ENCODE results near the gene USHBP1. TPM values are rescaled to one million over a fixed set of nuclear protein-coding genes. Genes with fewer than 3 reads are reported as not detected.
"Not testable (repeated sequence)": the region's sequence is repeated elsewhere in the genome, so short reads cannot be mapped to it uniquely, and the experiment has no call there.

USHBP1 gene
- total and polyA plus RNA-seq, 2 experiments from 2014 or later, result 4.0 to 5.6 TPM

- Histone ChIP-seq H3K36me3 (ENCODE audit: insufficient read depth) (peaks cover 12% of the 10 kb centered on the region), H3F3A (replicated peaks; ENCODE audit: low read depth) (peaks cover 15% of the 10 kb centered on the region), H3K4me1 (ENCODE audit: insufficient read depth) (no peaks in the 10 kb centered on the region), H3K4me3 (no peak overlapping the region), H3K9me2 (ENCODE audit: insufficient read depth) (no peaks in the 10 kb centered on the region), H4K20me1 (replicated peaks; ENCODE audit: insufficient read depth) (no peaks in the 10 kb centered on the region), H3K27ac (ENCODE audit: low read depth) (no peak overlapping the region), H2AFZ (no peak overlapping the region), H3K27me3 (ENCODE audit: insufficient read depth) (no peaks in the 10 kb centered on the region), H3K79me2 (replicated peaks; ENCODE audit: insufficient read depth) (no peaks in the 10 kb centered on the region), H3K4me2 (no peak overlapping the region)
- Mint-ChIP-seq H3K27me3 (ENCODE audit: insufficient read depth, low read depth, poor library complexity) (peaks cover 9% of the 10 kb centered on the region), H3K4me1 (no peaks in the 10 kb centered on the region), H3K4me3 (no peak overlapping the region), H3K9me3 (no peaks in the 10 kb centered on the region), H3K27ac (no peak overlapping the region), H3K36me3 (ENCODE audit: low read depth) (peaks cover 62% of the 10 kb centered on the region)
- TF ChIP-seq ETS1 (IDR thresholded peaks at IDR 0.05) (no peak), CTCF (conservative IDR thresholded peaks at IDR 0.05; ENCODE audit: low read depth in 2 of 2) (no peak), ZNF331 (CRISPR knock-in tag; IDR thresholded peaks at IDR 0.05; ENCODE audit: low read depth) (no peak), ZNF462 (CRISPR knock-in tag; IDR thresholded peaks at IDR 0.05) (no peak)
- no peak for ATAC-seq
- no peak for DNase-seq (ENCODE audit: low spot score)
These were observed 11.1 kb upstream of the USHBP1 start for GRCh38 chr19:17275441-17276175.

GRCh38 chr19:17274892-17275291 is 10.3 kb upstream of the USHBP1 start:
- H3K4me2 ChIP-seq; H3K4me1 ChIP-seq (ENCODE audit: insufficient read depth); H3K27me3 ChIP-seq (ENCODE audit: insufficient read depth); DNase-seq (ENCODE audit: low spot score); H3K27me3 Mint-ChIP-seq (ENCODE audit: insufficient read depth, low read depth, poor library complexity); H3K27ac ChIP-seq (ENCODE audit: low read depth); H4K20me1 ChIP-seq (replicated peaks; ENCODE audit: insufficient read depth); H3K9me2 ChIP-seq (ENCODE audit: insufficient read depth); H3K4me3 ChIP-seq; H3K79me2 ChIP-seq (replicated peaks; ENCODE audit: insufficient read depth); H3K4me3 Mint-ChIP-seq; H3K9me3 Mint-ChIP-seq; H3K27ac Mint-ChIP-seq; H3K4me1 Mint-ChIP-seq; H2AFZ ChIP-seq; ATAC-seq: not testable (repeated sequence)
- H3K36me3 Mint-ChIP-seq (ENCODE audit: low read depth), result peaks cover 70% of the 10 kb centered on the region
- peaks cover 16% of the 10 kb centered on the region for H3K36me3 ChIP-seq (ENCODE audit: insufficient read depth)
- H3F3A ChIP-seq (replicated peaks; ENCODE audit: low read depth), result peaks cover 15% of the 10 kb centered on the region

Measured in GM23338 (cell line).